Duodenal mucosa (tissue), 2 donors: ENCODE measurements around the gene CALML3.

Experiments used
- H3K27ac ChIP-seq: one replicate; pipeline ENCODE4 v1.7.0; 2013; ENCODE audit warnings: low read depth, low read length
- H3K27me3 ChIP-seq, 2 donors: one replicate each; pipeline ENCODE4 v1.7.0; 2013; ENCODE audit warnings: low read length in 2 of 2, control low read depth in 1 of 2; ENCODE audit not compliant: insufficient read depth in 2 of 2, control insufficient read depth in 1 of 2
- H3K36me3 ChIP-seq, 2 donors: one replicate each; pipeline ENCODE4 v1.7.0; 2013; ENCODE audit warnings: low read length in 2 of 2, control low read depth in 1 of 2; ENCODE audit not compliant: insufficient read depth in 2 of 2, control insufficient read depth in 1 of 2
- H3K4me1 ChIP-seq, 2 donors: one replicate each; pipeline ENCODE4 v1.7.0; 2013; ENCODE audit warnings: low read length in 2 of 2, control low read depth in 1 of 2; ENCODE audit not compliant: insufficient read depth in 2 of 2, control insufficient read depth in 1 of 2
- H3K4me3 ChIP-seq, 2 donors: one replicate each; pipeline ENCODE4 v1.7.0; 2013; ENCODE audit warnings: low read length in 2 of 2, low read depth in 1 of 2
- H3K9ac ChIP-seq, 2 donors: one replicate each; pipeline ENCODE4 v1.7.0; 2013; ENCODE audit warnings: low read length in 2 of 2, low read depth in 1 of 2
- H3K9me3 ChIP-seq, 2 donors: one replicate each; pipeline ENCODE4 v1.7.0; 2013; ENCODE audit warnings: low read length in 2 of 2, control low read depth in 1 of 2; ENCODE audit not compliant: control insufficient read depth in 1 of 2

CALML3 gene

DNA sequence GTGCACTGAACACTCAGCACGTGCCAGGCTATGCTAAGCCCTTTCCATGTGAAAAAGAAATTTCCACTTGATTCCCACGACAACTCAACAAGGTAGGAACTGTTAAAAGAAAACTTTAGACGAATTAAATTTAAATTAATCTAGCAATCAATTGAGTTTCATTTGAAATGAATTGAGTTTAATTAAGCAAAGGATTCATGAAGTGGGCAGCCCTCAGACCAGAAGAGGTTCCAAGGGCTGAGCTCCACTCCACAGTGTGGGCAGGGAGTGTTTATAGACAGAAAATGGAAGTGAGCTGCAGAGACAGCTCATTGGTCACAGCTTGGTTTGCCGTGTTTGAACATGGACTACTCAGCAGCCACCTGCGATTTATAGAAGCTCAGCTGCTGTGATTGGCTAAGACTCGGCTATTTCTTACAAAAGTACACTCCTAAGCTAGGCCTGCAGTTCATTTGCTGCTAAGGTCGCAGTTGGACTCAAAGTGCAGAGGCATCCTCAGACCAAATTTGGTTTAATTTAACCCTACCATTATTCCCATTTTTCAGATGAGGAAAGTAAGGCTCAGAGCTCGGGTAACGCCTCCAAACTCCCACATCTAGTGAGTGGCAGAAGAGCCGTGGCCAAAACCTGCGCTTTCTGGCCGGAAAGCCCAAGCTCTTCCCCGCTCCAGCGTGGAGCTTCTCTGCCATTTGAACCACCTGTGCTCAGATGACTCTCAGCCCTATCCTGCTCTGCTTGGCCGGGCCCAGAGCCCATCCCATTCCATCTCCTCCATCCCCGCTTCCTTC lies 24.9 kb downstream of the CALML3 start:
- Histone ChIP-seq H3K27me3 (no peaks in the 10 kb centered on the region), H3K27ac (no peak overlapping the region), H3K9me3 (no peaks in the 10 kb centered on the region), H3K36me3 (no peaks in the 10 kb centered on the region), H3K4me3 (no peak overlapping the region), H3K4me1 (peaks cover 67 to 70% of the 10 kb centered on the region in 2 donors), H3K9ac (peak overlapping the region in 1 of 2 donors; percentile 73)

DNA sequence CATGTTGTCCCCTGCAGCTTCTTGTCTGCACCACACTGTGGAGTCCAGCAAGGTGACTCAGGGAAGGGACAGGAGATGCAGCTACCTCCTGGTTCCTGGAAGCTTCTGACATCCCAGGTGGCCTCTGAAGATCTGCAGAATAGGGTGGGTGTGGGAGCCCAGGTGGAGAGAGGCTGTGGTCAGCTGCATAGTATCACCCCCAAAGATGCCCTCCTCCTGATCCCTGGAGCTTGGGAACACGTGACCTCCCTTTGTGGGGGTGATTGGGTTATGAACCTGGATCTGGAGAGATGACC lies 25.4 kb downstream of the CALML3 start:
- Histone ChIP-seq H3K4me1 (peaks cover 66 to 67% of the 10 kb centered on the region in 2 donors), H3K27me3 (no peaks in the 10 kb centered on the region), H3K9me3 (no peaks in the 10 kb centered on the region), H3K27ac (no peak overlapping the region), H3K4me3 (no peak overlapping the region), H3K36me3 (no peaks in the 10 kb centered on the region), H3K9ac (no peak overlapping the region)

DNA sequence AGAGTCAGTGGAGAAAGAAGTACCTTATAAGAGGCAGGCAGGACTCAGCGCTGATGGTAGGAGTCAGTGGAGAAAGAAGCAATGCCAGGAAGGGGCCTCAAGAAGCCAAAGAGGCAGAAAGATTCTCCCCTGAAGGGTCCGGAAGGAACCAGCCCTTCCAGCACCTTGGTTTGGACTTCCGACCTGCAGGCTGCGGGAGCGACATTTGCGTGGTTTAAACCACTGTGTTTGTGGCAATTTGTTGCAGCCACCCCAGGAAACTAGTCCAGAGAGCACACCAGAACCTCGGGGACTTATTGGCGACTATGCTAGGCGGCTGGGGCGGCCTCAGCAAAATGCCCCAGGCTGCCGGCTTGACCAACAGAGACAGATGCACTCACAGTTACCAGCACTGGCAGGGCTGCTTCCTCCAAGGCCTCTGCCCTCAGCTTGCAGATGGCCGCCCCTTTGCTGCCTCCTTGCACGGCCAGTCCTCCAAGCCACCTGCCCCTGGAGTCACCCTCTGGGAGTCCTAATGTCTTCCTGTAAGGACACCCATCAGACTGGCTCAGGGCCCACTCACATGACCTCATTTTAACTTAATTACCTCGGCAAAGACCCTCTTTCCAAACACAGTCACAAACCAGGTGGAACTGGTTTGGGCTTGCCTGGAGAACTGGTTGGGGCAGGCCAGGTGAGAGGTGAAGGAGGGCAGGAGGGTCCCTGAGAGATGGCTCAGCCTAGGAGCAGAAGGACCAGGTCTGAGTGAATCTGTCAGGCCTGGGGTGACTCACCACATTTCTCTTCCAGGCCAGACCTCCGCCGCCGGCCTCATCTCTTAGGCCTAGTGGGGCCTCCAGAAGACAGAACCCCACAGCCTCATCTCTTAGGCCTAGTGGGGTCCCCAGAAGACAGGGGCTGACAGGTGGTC lies 26.1 kb downstream of the CALML3 start:
- Histone ChIP-seq H3K9me3 (no peaks in the 10 kb centered on the region), H3K4me1 (peaks cover 59 to 61% of the 10 kb centered on the region in 2 donors), H3K27ac (no peak overlapping the region), H3K4me3 (no peak overlapping the region), H3K36me3 (no peaks in the 10 kb centered on the region), H3K9ac (peak overlapping the region in 1 of 2 donors; percentile 49), H3K27me3 (no peaks in the 10 kb centered on the region)

DNA sequence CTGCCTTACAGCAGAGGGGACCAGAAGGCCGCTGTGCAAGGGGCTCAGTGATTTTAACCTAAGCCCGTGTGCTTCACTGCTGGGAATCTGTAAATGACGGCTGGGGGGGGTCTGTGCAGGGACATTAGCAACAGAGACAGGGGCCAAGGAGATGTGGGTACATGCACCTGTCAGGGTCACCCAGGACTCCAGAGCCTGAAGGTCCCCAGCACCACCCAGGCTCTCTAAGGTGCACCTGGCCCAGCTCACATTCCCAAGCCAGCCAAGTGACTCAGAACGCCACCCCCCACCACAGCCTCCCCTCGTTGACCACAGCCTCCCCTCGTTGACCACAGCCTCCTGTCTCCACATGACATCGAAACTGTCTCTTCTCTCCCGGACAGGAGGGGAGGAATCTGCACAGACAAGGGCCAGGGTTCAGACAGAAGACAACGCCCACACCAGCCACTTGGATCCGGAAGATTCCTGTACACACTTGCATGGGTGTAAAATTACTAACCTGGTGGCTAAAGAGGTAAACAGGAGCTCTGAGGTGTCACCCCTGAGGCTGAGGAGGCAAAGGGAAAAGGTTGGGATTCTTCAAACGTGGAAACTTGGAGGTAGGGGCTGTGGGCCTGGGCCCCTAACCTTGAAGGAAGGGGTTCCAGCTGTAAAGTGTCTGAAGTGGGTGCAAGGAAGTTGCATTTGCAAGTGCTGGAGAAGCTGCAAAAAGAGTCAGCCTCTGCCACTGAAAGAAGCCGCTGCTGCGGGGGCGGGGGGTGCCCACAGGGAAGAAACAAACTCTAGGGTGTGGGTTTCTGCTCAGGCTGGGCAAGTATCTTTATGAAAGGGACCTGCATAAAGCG lies 27.0 kb downstream of the CALML3 start:
- H3K27ac ChIP-seq, result no peak overlapping the region
- no peaks in the 10 kb centered on the region for H3K36me3 ChIP-seq
- H3K27me3 ChIP-seq, result no peaks in the 10 kb centered on the region
- H3K9ac ChIP-seq, result peak overlapping the region in 1 of 2 donors; percentile 49
- peak overlapping the region in 1 of 2 donors; percentile 7 for H3K4me3 ChIP-seq
- no peaks in the 10 kb centered on the region for H3K9me3 ChIP-seq
- H3K4me1 ChIP-seq, result peaks cover 50 to 52% of the 10 kb centered on the region in 2 donors

DNA sequence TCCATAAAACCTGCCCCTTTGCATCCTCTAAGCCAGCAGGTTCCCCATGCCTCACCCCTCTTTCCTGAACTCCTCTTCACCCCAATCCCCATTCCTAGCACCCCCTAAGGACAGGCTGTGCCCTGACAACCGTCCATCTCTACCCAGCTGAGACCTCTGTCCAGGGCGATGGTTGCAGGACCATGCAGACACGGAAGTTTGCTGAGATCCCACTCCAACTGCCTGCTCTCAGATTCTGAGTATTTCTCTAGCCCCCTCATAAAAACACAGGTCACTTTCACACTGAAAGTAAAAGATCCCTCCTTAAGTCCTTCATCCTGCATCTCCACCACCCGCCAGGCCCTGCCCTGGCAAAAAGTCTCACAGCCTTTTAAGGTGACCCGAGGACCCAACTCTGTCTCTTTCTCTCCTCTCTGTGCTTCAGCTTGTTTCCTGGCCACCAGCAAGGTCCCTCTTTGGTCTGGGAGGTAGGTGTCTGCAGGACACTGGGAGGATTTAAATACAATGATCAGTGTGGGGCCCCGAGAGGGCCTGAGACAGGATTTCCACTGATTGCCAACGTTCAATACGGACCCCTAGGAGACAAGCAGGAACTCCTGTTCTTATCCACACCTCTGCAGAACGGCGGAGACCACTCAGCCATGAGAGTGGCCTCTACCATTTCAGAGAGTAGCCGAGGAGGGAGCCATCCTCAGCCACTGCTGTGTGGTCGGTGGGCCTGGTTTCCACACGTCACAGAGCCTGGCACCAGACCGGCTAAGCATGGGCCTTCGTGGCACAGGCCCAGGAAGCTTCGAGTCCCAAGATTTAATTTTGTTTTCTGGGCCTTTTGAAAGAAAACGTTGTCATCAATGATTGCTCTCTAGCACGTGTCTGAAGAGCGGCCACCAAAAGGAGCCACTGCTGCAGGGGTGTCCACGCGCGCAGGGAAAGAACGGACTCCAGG lies 27.9 kb downstream of the CALML3 start:
- no peaks in the 10 kb centered on the region for H3K27me3 ChIP-seq
- no peaks in the 10 kb centered on the region for H3K36me3 ChIP-seq
- no peak overlapping the region for H3K4me3 ChIP-seq
- no peak overlapping the region for H3K9ac ChIP-seq
- no peak overlapping the region for H3K27ac ChIP-seq
- H3K9me3 ChIP-seq, result no peaks in the 10 kb centered on the region
- H3K4me1 ChIP-seq, result peaks cover 42 to 43% of the 10 kb centered on the region in 2 donors

DNA sequence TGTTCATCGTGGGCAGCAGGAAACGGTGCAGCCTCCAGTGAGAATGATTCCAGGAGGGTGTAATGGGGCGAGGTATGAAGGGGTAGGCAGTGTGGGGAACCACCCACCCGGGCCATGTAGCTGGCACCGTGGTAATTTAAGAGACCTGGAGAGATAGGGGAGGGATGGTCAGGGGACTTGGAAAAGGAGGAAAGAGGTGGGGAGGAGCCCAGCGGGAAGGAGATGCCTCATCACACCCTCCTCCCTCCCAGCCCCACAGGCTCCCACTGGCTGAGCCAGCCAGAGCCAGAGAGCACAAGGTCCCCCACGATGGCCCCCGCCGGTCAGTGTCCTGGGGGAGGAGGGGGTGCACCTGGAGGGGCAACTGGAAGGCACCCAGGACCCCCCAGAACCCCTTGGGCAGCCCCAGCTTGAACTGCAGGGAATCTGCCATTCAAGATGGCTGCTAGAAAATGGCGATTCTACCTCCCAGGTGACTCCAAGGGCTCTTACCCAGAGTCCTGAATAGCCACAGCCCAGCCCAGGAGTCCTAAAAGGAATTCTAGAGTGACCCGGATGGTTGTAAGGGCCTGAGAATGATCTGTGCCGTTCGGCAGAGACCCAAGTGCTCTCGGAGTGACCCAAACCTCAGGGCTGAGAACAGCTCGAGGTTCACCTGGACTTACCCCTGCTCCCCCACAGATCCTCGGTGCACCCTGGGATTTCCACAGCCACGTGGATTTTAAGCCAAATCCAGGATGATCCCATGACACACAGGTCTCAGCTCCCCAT lies 28.8 kb downstream of the CALML3 start:
- Histone ChIP-seq H3K27me3 (no peaks in the 10 kb centered on the region), H3K4me3 (no peak overlapping the region), H3K9ac (peak overlapping the region in 1 of 2 donors; percentile 18), H3K27ac (no peak overlapping the region), H3K4me1 (peaks cover 32 to 34% of the 10 kb centered on the region in 2 donors), H3K36me3 (no peaks in the 10 kb centered on the region), H3K9me3 (no peaks in the 10 kb centered on the region)

DNA sequence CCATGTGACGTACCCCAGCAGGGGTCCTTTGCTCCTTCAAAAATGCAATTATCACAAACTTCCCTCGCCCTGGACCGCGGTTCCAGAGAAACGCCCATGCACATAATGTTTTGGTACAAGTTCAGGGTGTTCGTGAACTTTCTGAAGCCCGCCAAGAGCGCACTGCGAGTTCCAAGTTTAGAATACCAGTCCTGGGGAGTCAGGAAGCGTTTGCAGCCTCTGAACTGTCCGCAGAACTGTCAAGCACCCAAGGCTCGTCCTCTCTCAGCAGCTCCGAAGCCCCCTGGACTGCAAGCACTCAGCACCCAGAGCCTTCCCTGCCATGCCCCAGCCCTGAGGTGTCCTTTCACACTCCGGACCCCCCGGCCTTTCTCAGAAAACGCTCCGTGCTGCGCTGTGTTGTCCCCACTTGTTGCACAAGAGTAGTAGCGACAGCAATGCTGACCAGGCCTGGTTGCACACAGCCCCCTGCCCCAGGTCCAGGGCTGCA lies 30.3 kb downstream of the CALML3 start:
- H3K27ac ChIP-seq, result no peak overlapping the region
- no peaks in the 10 kb centered on the region for H3K27me3 ChIP-seq
- no peak overlapping the region for H3K9ac ChIP-seq
- H3K36me3 ChIP-seq, result no peaks in the 10 kb centered on the region
- H3K4me1 ChIP-seq, result peaks cover 21 to 25% of the 10 kb centered on the region in 2 donors
- no peaks in the 10 kb centered on the region for H3K9me3 ChIP-seq
- H3K4me3 ChIP-seq, result no peak overlapping the region

DNA sequence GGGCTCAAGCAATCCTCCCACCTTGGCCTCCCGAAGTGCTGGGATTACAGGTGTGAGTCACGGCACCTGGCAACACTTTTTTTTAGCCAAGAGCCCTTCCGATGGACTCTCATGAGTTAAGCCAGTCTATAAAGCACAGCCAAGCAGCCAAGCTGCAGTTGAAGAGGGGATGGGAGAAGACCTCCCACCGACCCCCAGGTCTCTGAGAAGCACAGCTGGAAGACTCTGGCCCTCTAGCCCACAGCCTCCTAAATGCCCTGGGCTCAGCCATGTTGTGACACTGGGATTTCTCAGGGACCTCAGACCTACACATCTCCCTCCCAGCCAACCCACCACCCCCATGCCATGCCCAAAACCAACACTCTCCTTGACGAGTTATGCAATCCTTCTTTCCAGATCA lies 31.1 kb downstream of the CALML3 start:
- Histone ChIP-seq H3K27me3 (no peaks in the 10 kb centered on the region), H3K9me3 (no peaks in the 10 kb centered on the region), H3K27ac (no peak overlapping the region), H3K4me1 (peaks cover 21 to 25% of the 10 kb centered on the region in 2 donors), H3K9ac (no peak overlapping the region), H3K4me3 (no peak overlapping the region), H3K36me3 (no peaks in the 10 kb centered on the region)
